Epithelial cell of proximal tubule (primary cell): ENCODE data around the gene MRPL39. TPM values are rescaled to one million over a fixed set of nuclear protein-coding genes. Genes with fewer than 3 reads are reported as not detected.
A peak's percentile ranks its signal among the peaks of the same experiment; 100 is the strongest.

Source experiments
- DNase-seq: peaks from one replicate; pipeline ENCODE4 v3.0.0-alpha.2; 2011; ENCODE audit warnings: low read depth
- H3K4me3 ChIP-seq: 2 replicates; pipeline ENCODE4 v1.5.1; 2011; ENCODE audit warnings: low read depth, mild to moderate bottlenecking, low read length
- CTCF ChIP-seq: conservative IDR thresholded peaks from 2 replicates; pipeline ENCODE4 v1.5.1; 2012; ENCODE audit warnings: low read depth, mild to moderate bottlenecking, low read length
- total RNA-seq: library from RNA; depleted of rRNA; stranded (reverse); fragments of >200 nt; gene quantifications from 2 replicates; pipeline ENCODE4 v1.2.3, GENCODE V29; 2015

The MRPL39 gene
- total RNA-seq, 1 donor from 2014 or later = 65.4 TPM

DNA sequence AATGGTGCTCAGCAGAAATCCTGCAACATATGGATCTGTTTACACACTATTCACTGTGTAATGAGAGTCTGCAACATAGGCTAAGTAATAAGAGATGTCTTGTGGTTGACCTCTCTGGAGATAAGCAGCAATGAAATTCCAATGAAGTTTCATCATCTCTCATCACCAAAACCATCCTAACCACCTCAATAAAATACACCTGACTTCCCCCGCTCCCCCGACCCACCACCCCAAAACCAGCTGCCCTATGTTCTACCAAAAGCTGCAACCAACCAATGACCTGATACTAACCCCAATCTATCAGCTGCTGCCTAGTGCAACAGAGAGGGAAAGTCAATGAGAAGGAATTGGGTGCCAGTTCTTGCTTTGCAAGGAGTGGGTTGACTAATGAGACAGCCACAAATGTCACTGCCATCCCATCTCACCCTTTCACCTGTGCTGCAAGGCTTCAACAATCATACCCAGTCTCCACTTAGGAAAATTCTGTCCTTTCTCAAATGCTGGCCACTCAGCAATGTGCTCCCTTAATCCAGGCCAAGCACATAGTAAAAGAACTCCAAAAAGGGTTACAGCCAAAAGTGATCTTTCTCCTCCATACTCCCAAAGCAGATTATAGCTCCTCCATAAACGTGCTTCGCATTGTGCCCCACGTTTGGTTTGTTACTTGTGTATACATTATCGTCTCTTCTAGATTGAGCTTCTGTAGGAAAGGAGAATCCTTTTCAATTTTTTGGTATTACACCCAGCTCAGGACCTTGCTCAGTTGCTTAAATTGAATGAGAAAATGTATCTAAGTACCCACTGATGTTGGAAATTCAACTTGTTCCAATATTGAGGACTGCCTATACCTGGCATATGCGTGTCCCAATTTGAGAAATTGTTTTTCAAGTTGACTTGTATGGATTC is 29.0 kb downstream of the MRPL39 start:
- DNase-seq = no peak
- H3K4me3 ChIP-seq = no peak overlapping the region
- no peak for TF ChIP-seq CTCF

DNA sequence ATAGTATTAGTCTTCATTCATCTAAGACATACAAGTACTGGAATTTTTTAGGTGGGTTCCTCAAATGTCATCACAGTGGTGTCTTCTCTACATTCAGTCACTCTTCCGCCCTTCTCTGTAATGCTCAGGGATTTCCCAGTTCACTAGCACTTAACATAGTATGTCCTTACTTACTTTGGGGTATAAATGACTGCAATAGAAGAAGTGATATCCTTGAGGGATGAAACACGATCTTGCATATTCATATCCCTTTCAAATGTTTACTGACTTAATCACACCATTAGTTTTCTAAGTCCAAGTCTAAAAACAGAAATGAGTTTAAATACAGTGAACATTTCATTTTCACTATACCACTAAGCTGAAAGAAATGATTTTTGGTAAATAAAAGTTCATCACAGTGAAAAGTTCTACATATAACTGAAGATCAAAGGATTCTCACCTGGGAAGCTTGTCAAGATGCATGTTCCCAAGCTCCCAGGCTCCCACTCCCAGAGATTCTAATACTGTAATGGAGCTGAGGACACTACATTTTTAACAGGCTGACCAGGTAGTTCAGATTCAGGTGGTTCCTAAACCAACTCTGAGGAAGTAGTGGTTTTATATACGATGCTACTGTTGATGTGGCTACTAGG is 29.7 kb downstream of the MRPL39 start:
- H3K4me3 ChIP-seq = no peak overlapping the region
- TF ChIP-seq CTCF = no peak
- no peak for DNase-seq

DNA sequence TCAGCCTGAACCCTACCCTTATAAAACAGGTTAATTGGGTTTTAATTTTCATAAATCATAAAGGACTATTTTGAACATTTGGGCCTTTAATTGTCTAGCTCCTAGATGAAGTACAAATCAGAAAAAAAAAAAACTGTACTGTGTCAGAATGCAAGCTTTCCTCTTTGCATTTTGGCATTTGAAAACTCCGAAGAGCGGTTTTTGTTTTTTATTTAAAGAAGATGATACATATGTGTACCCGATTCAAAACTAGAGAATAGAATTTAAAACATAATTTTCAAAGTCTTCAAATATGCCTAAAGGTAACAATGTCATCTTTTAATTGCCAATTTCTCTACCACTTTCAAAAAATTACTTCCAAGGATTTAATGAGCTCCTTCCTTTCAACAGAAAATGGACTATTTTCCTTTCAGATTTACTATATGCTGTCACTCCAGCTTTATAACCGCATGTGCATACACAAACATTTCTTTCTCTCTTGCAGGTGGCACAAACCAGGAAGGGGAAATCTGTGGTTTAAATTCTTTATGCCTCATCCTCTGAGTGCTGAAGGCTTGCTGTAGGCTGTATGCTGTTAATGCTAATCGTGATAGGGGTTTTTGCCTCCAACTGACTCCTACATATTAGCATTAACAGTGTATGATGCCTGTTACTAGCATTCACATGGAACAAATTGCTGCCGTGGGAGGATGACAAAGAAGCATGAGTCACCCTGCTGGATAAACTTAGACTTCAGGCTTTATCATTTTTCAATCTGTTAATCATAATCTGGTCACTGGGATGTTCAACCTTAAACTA is 33.7 kb downstream of the MRPL39 start:
- no peak overlapping the region for H3K4me3 ChIP-seq
- peak; percentile 83 for DNase-seq
- TF ChIP-seq CTCF = no peak

DNA sequence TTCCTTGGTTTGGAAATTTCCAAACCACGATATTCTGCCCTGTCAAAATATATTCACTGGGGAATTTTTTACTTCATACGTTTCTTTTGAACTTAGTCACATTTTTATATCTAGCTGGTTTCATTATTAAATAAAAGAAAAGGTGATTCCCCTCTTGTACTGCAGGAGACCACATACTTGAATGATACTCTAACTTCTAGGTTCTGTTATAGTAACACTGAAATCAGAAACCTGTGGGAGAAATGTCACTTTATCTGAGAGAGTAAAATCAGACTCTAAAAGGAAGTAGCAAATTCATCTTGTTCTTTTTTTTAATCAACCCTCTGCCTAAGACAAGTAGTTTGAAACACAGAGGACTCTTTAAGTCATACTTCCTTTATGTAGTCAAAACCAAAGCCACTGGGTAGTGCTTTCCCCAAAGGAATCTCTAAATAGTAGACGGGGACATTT is 34.4 kb downstream of the MRPL39 start:
- H3K4me3 ChIP-seq = no peak overlapping the region
- TF ChIP-seq CTCF = no peak
- DNase-seq = no peak

DNA sequence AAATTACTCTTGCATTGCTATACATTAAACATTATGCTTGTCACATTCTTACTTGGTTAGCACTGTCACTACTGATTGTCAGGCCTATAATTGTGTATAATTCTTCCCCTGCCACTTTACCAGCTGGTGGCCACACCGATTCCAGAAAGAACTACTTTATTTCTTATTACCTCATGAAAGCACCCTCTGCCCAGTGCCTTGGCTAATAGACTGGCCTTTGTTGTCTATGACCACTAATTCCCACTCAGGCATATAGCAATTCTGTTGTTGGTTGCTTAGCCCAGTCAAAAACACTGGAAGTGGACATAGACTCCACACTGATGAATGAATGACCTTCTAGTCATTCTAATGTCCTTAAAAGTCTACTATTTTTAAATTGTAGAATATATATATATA is 35.6 kb downstream of the MRPL39 start:
- TF ChIP-seq CTCF = no peak
- no peak for DNase-seq

GRCh38 chr21:25569711-25570110 is 37.6 kb downstream of the MRPL39 start:
- DNase-seq = no peak
- TF ChIP-seq CTCF = no peak
- H3K4me3 ChIP-seq = no peak overlapping the region

More for the DNA sequence above, 35.6 kb downstream of the MRPL39 start:
- H3K4me3 ChIP-seq = peak overlapping the region; percentile 8
